Tibial nerve (tissue), 4 donors: Measurements from ENCODE around the gene DNASE1L2. TPM values are rescaled to one million over a fixed set of nuclear protein-coding genes. Genes with fewer than 3 reads are reported as not detected.

ENCODE experiments used
- DNase-seq, 2 donors: peaks; one replicate each; pipeline ENCODE4 v3.0.0-alpha.2; 2019; ENCODE audit warnings: low spot score in 2 of 2
- H3K27ac ChIP-seq, 4 donors: fragments of 200-600 bp; sonication (generic) in 3 of 4; one replicate each; pipeline ENCODE4 v1.5.1; 2017 to 2019; ENCODE audit warnings: mild to moderate bottlenecking in 1 of 4
- H3K27me3 ChIP-seq, 2 donors: fragments of 200-600 bp; sonication (generic) in 1 of 2; one replicate each; pipeline versions ENCODE4 v1.5.1 to v1.6.0; 2017 to 2019
- H3K36me3 ChIP-seq, 3 donors: fragments of 200-600 bp; sonication (generic); one replicate each; pipeline ENCODE4 v1.5.1; 2018 to 2019
- H3K4me1 ChIP-seq, 4 donors: fragments of 200-600 bp; sonication (generic) in 3 of 4; one replicate each; pipeline ENCODE4 v1.5.1; 2017 to 2019
- H3K4me3 ChIP-seq, 4 donors: fragments of 200-600 bp; sonication (generic) in 3 of 4; one replicate each; pipeline ENCODE4 v1.5.1; 2017 to 2019; ENCODE audit warnings: mild to moderate bottlenecking in 1 of 4, moderate library complexity in 1 of 4
- H3K9me3 ChIP-seq, 4 donors: fragments of 200-600 bp; sonication (generic) in 3 of 4; one replicate each; pipeline ENCODE4 v1.5.1; 2017 to 2019
- EP300 ChIP-seq, 2 donors: sonication (generic); formaldehyde crosslinking; IDR thresholded peaks; one replicate each; pipeline ENCODE4 v1.6.1; 2017; ENCODE audit warnings: antibody characterized with exemption in 2 of 2, mild to moderate bottlenecking in 1 of 2
- POLR2A ChIP-seq, 2 donors: fragments of 450-650 bp; IDR thresholded peaks; one replicate each; pipeline ENCODE4 v1.6.1; 2017; ENCODE audit warnings: antibody characterized with exemption in 2 of 2, mild to moderate bottlenecking in 2 of 2, moderate library complexity in 2 of 2
- WGBS, 2 donors: methylation state at CpG; one replicate each; pipeline ENCODE4 v1.1.5; 2018; 5-methylcytosine and 5-hydroxymethylcytosine counted together
- total RNA-seq, 4 donors: library from RNA; depleted of rRNA; stranded (reverse); fragments of >200 nt; gene quantifications; one replicate each; pipeline ENCODE4 v1.1.0, GENCODE V29; 2016
- TF ChIP-seq, protein P1 (sequence below), 5 experiments: fragments of 200-600 bp in 3 of 5; fragments of 450-650 bp in 2 of 5; sonication (generic) in 3 of 5; IDR thresholded peaks; one replicate each; pipeline ENCODE4 v1.5.1; 2016 to 2019; ENCODE audit warnings: antibody characterized with exemption in 5 of 5, mild to moderate bottlenecking in 3 of 5, moderate library complexity in 2 of 5

The DNASE1L2 gene
- total RNA-seq, 4 donors from 2014 or later = 0.39 to 5.4 (median 0.64) TPM

DNA sequence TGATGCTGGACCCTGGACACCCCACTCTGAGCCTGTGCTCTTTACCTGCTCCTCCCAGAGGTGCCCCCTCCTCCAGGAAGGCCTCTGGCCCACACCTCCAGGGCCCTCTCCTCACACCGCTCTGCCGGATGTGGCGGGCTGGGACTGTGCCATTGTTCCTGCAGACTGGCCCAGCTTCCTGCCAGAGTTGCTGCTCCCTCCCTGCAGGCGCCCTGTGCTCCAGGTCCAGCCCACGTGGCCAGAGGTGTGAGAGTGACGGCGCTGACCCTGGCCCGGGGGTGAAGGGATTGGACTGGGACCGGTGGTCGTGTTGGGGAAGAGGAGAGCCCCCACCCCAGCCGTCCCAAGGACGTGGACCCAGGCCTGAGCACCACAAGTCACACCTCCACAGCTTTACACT, 7.2 kb upstream of the DNASE1L2 start:
- DNase-seq = no peak
- no peak overlapping the region for H3K27ac ChIP-seq
- no peak overlapping the region for H3K4me3 ChIP-seq
- 85 to 96% methylated on average over 11 to 12 of the region's 12 CpGs for WGBS, 2 donors
- peaks cover 6 to 76% (median 34%) of the 10 kb centered on the region in 3 donors for H3K36me3 ChIP-seq
- H3K4me1 ChIP-seq = peaks cover 0 to 29% (median 11%) of the 10 kb centered on the region in 4 donors
- no peaks in the 10 kb centered on the region for H3K27me3 ChIP-seq
- no peak for TF ChIP-seq POLR2A (IDR thresholded peaks at IDR 0.05)
- TF ChIP-seq, protein P1, sequence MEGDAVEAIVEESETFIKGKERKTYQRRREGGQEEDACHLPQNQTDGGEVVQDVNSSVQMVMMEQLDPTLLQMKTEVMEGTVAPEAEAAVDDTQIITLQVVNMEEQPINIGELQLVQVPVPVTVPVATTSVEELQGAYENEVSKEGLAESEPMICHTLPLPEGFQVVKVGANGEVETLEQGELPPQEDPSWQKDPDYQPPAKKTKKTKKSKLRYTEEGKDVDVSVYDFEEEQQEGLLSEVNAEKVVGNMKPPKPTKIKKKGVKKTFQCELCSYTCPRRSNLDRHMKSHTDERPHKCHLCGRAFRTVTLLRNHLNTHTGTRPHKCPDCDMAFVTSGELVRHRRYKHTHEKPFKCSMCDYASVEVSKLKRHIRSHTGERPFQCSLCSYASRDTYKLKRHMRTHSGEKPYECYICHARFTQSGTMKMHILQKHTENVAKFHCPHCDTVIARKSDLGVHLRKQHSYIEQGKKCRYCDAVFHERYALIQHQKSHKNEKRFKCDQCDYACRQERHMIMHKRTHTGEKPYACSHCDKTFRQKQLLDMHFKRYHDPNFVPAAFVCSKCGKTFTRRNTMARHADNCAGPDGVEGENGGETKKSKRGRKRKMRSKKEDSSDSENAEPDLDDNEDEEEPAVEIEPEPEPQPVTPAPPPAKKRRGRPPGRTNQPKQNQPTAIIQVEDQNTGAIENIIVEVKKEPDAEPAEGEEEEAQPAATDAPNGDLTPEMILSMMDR (IDR thresholded peaks at IDR 0.05) = no peak
- no peaks in the 10 kb centered on the region for H3K9me3 ChIP-seq

DNA sequence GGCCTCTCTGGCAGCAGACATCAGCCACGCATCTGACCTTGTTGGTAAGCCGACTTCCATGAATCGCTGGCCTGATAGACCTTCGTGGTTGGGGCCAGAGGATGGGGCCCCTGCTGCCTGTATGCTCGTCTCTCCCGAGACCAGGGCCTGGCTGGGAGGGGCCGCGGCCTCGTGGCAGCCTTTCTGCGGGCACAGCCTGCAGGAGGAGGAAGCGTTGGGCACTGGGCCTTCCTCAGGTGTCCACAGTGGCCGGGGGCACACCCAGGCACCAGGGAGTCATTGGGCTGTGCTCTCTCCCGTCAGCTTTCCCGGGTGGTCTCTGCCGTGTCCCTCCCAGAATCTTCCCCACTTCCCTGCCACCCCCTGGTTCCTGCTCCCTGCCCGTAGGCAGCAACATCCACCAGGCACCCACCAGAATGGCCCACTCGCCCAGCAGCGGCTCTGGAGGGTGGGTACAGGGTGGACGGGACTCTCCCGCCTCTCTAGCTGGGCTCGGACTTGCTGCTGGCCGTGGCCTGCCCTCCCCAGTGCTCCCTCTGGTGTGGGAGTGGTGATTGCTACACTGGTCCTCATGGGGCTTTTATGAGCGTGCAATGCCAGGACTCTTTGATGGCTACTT, 6.5 kb upstream of the DNASE1L2 start:
- 85 to 86% methylated on average over 21 of the region's 23 CpGs for WGBS, 2 donors
- H3K4me1 ChIP-seq = peaks cover 0 to 22% (median 6%) of the 10 kb centered on the region in 4 donors
- H3K9me3 ChIP-seq = no peaks in the 10 kb centered on the region
- no peaks in the 10 kb centered on the region for H3K27me3 ChIP-seq
- TF ChIP-seq EP300 (IDR thresholded peaks at IDR 0.05) (no peak), POLR2A (IDR thresholded peaks at IDR 0.05) (no peak)
- TF ChIP-seq, protein P1 (IDR thresholded peaks at IDR 0.05) = no peak
- peaks cover 6 to 83% (median 35%) of the 10 kb centered on the region in 3 donors for H3K36me3 ChIP-seq
- DNase-seq = no peak
- no peak overlapping the region for H3K27ac ChIP-seq
- H3K4me3 ChIP-seq = no peak overlapping the region

DNA sequence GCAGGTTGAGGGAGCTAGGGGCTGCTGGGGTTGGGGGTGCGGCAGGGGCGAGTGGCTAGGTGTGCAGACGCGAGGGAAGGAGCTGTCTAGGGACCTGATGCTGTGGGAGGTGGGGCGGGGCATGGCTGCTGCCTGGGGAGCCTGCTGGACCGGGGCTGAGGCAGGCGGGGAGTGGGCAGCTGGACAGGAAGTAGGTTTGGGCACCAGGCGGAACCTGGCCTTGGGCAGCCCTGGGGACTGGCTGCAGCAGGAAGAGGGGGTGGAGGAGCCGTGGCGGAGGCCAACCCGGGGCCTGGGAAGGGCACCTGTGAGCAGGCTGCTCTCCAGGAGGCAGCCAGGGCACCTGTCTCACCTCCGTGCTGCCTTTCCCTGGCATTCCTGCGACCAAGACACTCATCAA, 5.9 kb upstream of the DNASE1L2 start:
- no peak overlapping the region for H3K27ac ChIP-seq
- no peak overlapping the region for H3K4me3 ChIP-seq
- H3K27me3 ChIP-seq = no peaks in the 10 kb centered on the region
- peaks cover 0 to 16% (median 0%) of the 10 kb centered on the region in 4 donors for H3K4me1 ChIP-seq
- peaks cover 6 to 89% (median 37%) of the 10 kb centered on the region in 3 donors for H3K36me3 ChIP-seq
- DNase-seq = no peak
- WGBS, 2 donors = 83 to 87% methylated on average over 12 to 13 of the region's 13 CpGs
- TF ChIP-seq, protein P1 (IDR thresholded peaks at IDR 0.05) = no peak
- no peak for TF ChIP-seq POLR2A (IDR thresholded peaks at IDR 0.05)
- TF ChIP-seq EP300 (IDR thresholded peaks at IDR 0.05) = no peak
- H3K9me3 ChIP-seq = no peaks in the 10 kb centered on the region

DNA sequence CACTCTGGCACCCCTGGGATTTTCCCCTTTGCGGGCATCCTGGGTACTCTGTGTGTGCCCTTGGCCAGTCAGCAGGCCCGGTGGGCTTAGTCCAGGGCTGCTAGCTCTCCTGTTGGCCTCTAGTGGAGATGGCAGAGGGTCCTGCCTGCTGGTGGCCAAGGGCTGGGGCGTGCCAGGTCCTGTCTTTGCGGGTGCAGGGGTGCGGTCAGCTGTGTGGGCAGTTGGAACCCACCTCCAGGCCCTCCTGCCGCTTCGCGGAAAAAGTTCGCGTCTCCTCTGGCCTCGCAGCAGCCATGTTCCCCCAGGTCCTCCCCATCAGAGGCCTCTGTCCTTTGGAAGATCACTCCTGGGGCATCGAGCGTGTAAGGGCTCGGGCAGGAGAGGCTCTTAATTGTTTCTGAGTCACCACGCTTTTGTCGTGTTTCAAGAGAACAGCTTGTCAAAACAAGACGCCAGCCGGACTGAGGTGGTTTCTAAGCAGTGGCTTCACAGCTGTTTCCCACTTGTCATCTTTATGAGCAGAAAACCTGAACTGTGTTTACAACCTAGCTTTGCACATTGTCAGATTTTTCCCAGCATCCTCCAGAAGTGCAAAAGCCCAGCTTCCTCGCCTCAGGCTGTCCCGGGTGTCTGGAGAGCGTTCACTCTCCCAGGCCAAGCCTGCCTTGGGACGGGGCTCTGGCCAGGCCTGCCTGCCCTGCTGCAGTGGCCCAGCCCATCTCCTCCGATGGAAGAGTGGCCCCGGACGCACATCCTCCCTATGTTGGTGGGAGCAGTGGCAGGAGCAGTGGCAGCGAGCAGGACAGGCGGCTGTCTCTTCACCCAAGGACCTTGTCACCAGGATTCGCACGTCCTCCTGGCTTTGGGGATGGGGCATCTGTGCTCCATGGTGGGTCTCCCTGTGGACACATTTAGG, 5.0 kb upstream of the DNASE1L2 start:
- Histone ChIP-seq H3K4me1 (peaks cover 0 to 18% (median 5%) of the 10 kb centered on the region in 4 donors), H3K27ac (no peak overlapping the region), H3K4me3 (no peak overlapping the region), H3K36me3 (peaks cover 6 to 94% (median 37%) of the 10 kb centered on the region in 3 donors), H3K27me3 (peaks cover 0 to 4% of the 10 kb centered on the region in 2 donors), H3K9me3 (no peaks in the 10 kb centered on the region)
- 84 to 88% methylated on average over 26 to 27 of the region's 29 CpGs for WGBS, 2 donors
- DNase-seq = no peak
- TF ChIP-seq EP300 (IDR thresholded peaks at IDR 0.05) (no peak), POLR2A (IDR thresholded peaks at IDR 0.05) (no peak)
- TF ChIP-seq, protein P1 (IDR thresholded peaks at IDR 0.05) = no peak
